HepG2 (cell line): ENCODE data around the gene SNAPC4. TPM values are rescaled to one million over a fixed set of nuclear protein-coding genes. Genes with fewer than 3 reads are reported as not detected.

Experiments
- AHDC1 ChIP-seq: sonication (generic); formaldehyde crosslinking; IDR thresholded peaks from 2 replicates; pipeline ENCODE4 v1.5.1; 2020; ENCODE audit warnings: mild to moderate bottlenecking, missing genetic modification reagents, borderline replicate concordance
- DR1 ChIP-seq: sonication (generic); formaldehyde crosslinking; IDR thresholded peaks from 2 replicates; pipeline ENCODE4 v1.8.0; 2021; ENCODE audit warnings: mild to moderate bottlenecking, missing genetic modification reagents, inconsistent platforms
- EZH2 ChIP-seq: conservative IDR thresholded peaks from 2 replicates; pipeline ENCODE4 v1.6.1; 2012; ENCODE audit warnings: mild to moderate bottlenecking, low read depth, low read length, moderate library complexity
- GABPA ChIP-seq, 2 experiments: IDR thresholded peaks; 2 replicates each; pipeline ENCODE4 v1.6.1; 2011 to 2016; ENCODE audit warnings: low read depth in 2 of 2, low read length in 1 of 2, missing biosample characterization in 1 of 2, missing genetic modification characterization in 1 of 2
- HOXA9 ChIP-seq: sonication (generic); formaldehyde crosslinking; IDR thresholded peaks from 2 replicates; pipeline ENCODE4 v1.8.1; 2022; ENCODE audit warnings: missing genetic modification reagents, mild to moderate bottlenecking, moderate library complexity, borderline replicate concordance
- KAT8 ChIP-seq: IDR thresholded peaks from 2 replicates; pipeline ENCODE4 v1.6.1; 2016; ENCODE audit warnings: missing genetic modification reagents, missing compliant biosample characterization
- MAFG ChIP-seq: sonication (generic); formaldehyde crosslinking; IDR thresholded peaks from 2 replicates; pipeline ENCODE4 v1.5.1; 2020; ENCODE audit warnings: mild to moderate bottlenecking, missing genetic modification reagents
- MAZ ChIP-seq, 2 experiments: sonication (generic) in 1 of 2; formaldehyde crosslinking in 1 of 2; IDR thresholded peaks; 2 replicates each; pipeline versions ENCODE4 v1.5.0 to v1.6.1; 2012 to 2020; ENCODE audit warnings: low read depth in 2 of 2, mild to moderate bottlenecking in 2 of 2, borderline replicate concordance in 1 of 2, improper control_type of control experiment in 1 of 2, low read length in 1 of 2, missing genetic modification reagents in 1 of 2, moderate library complexity in 1 of 2
- MXD1 ChIP-seq: sonication (generic); formaldehyde crosslinking; IDR thresholded peaks from 2 replicates; pipeline ENCODE4 v1.4.0; 2020; ENCODE audit warnings: mild to moderate bottlenecking, missing genetic modification reagents
- MZF1 ChIP-seq: sonication (generic); formaldehyde crosslinking; IDR thresholded peaks from 2 replicates; pipeline ENCODE4 v1.8.1; 2023; ENCODE audit warnings: mild to moderate bottlenecking, missing genetic modification reagents, borderline replicate concordance
- NCOA1 ChIP-seq: sonication (generic); formaldehyde crosslinking; IDR thresholded peaks from 2 replicates; pipeline ENCODE4 v1.9.0; 2021; ENCODE audit warnings: missing genetic modification reagents
- NFATC3 ChIP-seq: sonication (generic); formaldehyde crosslinking; IDR thresholded peaks from 2 replicates; pipeline ENCODE4 v1.5.1; 2020; ENCODE audit warnings: mild to moderate bottlenecking, missing genetic modification reagents
- PBX3 ChIP-seq: sonication (generic); formaldehyde crosslinking; IDR thresholded peaks from 2 replicates; pipeline ENCODE4 v1.8.1; 2023; ENCODE audit warnings: missing genetic modification reagents, inconsistent platforms, borderline replicate concordance
- RBM22 ChIP-seq: fragments of 200-400 bp; formaldehyde crosslinking; optimal IDR thresholded peaks from 2 replicates; pipeline ENCODE3; 2017; ENCODE audit warnings: mild to moderate bottlenecking, low read length, moderate library complexity
- ZC3H13 ChIP-seq: sonication (generic); formaldehyde crosslinking; IDR thresholded peaks from 2 replicates; pipeline ENCODE4 v1.8.1; 2023; ENCODE audit warnings: mild to moderate bottlenecking, missing genetic modification reagents, moderate library complexity
- ZNF33B ChIP-seq: sonication (generic); formaldehyde crosslinking; IDR thresholded peaks from 2 replicates; pipeline ENCODE4 v1.5.1; 2020; ENCODE audit warnings: mild to moderate bottlenecking, missing genetic modification reagents
- ZNF460 ChIP-seq: sonication (generic); formaldehyde crosslinking; IDR thresholded peaks from 2 replicates; pipeline ENCODE4 v1.5.1; 2020; ENCODE audit warnings: missing genetic modification reagents, mild to moderate bottlenecking, borderline replicate concordance
- ZNF841 ChIP-seq: sonication (generic); formaldehyde crosslinking; IDR thresholded peaks from 2 replicates; pipeline ENCODE4 v1.8.1; 2023; ENCODE audit warnings: missing genetic modification reagents, borderline replicate concordance
- ZNF879 ChIP-seq: sonication (generic); formaldehyde crosslinking; IDR thresholded peaks from 2 replicates; pipeline ENCODE4 v1.8.1; 2023; ENCODE audit warnings: missing genetic modification reagents
- polyA plus RNA-seq, 8 experiments: library from polyadenylated mRNA; depleted of rRNA in 3 of 8; stranded (reverse) in 7 of 8; unstranded in 1 of 8; fragments of >200 nt; fragmentation: Illumina TruSeq in 4 of 8; extraction: Trizol in 4 of 8; gene quantifications; 2 replicates each; pipeline versions ENCODE4 v1.2.1 to v1.2.3, GENCODE V29; 2011 to 2016; ENCODE audit warnings: low read depth in 4 of 8, missing spikeins in 1 of 8, mixed read lengths in 1 of 8; ENCODE audit not compliant: insufficient read depth in 1 of 8
- total RNA-seq, 5 experiments: library from RNA; depleted of rRNA; stranded (reverse); fragments of >200 nt; fragmentation: Illumina TruSeq; extraction: Trizol; gene quantifications; 2 replicates each; pipeline ENCODE4 v1.2.3, GENCODE V29; 2016; ENCODE audit warnings: low read depth in 1 of 5

Gene SNAPC4
- total and polyA plus RNA-seq, 2 of the 13 experiments (the other 11 are each of a cell fraction or from before 2014, with no cell fraction given): 2.0 to 6.0 TPM

- TF ChIP-seq AHDC1 (CRISPR knock-in tag) (no peak), MAZ (IDR thresholded peaks at IDR 0.05; ENCODE audit: borderline replicate concordance, low read depth, low read length) (peak; percentile 63), MAZ (CRISPR knock-in tag; IDR thresholded peaks at IDR 0.05; ENCODE audit: low read depth) (peak; percentile 90), ZNF460 (no peak), HOXA9 (CRISPR knock-in tag) (no peak), DR1 (CRISPR knock-in tag) (no peak), RBM22 (no peak), MAFG (CRISPR knock-in tag) (no peak), NCOA1 (CRISPR knock-in tag) (no peak), ZNF879 (CRISPR knock-in tag) (no peak), GABPA (IDR thresholded peaks at IDR 0.05; ENCODE audit: low read depth, low read length) (no peak), GABPA (CRISPR knock-in tag; IDR thresholded peaks at IDR 0.05; ENCODE audit: low read depth) (0 out of 2 replicates have a peak, but pooled peaks have one; percentile 24), NFATC3 (CRISPR knock-in tag) (no peak), ZNF33B (CRISPR knock-in tag) (no peak), MZF1 (no peak), ZNF841 (no peak), KAT8 (peak; percentile 59), MXD1 (CRISPR knock-in tag) (no peak; the same call in 1 of the 2 replicates), ZC3H13 (no peak), EZH2 (no peak), PBX3 (CRISPR knock-in tag) (no peak)
Observed at GRCh38 chr9:136372561-136373299, 27.2 kb downstream of the SNAPC4 start (continued).
